ENCODE measurements around the gene KCNQ4.

KCNQ4 gene

DNA sequence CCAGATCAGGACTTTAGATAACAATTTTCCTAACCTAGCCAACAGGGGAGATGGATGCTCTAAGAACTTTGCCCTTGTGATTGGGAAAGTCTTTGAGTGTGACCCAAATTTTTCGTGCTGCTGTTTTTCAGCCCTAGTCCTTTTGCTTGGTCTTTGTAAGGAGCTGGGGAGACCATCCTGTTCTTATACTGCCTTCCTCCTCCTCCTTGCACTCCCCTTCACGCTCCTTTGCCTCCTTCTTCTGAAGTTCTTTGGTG, 5.7 kb downstream of the KCNQ4 start:
- TF ChIP-seq, protein P1, sequence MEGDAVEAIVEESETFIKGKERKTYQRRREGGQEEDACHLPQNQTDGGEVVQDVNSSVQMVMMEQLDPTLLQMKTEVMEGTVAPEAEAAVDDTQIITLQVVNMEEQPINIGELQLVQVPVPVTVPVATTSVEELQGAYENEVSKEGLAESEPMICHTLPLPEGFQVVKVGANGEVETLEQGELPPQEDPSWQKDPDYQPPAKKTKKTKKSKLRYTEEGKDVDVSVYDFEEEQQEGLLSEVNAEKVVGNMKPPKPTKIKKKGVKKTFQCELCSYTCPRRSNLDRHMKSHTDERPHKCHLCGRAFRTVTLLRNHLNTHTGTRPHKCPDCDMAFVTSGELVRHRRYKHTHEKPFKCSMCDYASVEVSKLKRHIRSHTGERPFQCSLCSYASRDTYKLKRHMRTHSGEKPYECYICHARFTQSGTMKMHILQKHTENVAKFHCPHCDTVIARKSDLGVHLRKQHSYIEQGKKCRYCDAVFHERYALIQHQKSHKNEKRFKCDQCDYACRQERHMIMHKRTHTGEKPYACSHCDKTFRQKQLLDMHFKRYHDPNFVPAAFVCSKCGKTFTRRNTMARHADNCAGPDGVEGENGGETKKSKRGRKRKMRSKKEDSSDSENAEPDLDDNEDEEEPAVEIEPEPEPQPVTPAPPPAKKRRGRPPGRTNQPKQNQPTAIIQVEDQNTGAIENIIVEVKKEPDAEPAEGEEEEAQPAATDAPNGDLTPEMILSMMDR (IDR thresholded peaks at IDR 0.05; ENCODE audit: low read depth, low read length, missing control alignments) = no peak
- no peak overlapping the region for H3K4me3 ChIP-seq (ENCODE audit: low read depth, low read length)
- no peak for DNase-seq (ENCODE audit: low read depth)

DNA sequence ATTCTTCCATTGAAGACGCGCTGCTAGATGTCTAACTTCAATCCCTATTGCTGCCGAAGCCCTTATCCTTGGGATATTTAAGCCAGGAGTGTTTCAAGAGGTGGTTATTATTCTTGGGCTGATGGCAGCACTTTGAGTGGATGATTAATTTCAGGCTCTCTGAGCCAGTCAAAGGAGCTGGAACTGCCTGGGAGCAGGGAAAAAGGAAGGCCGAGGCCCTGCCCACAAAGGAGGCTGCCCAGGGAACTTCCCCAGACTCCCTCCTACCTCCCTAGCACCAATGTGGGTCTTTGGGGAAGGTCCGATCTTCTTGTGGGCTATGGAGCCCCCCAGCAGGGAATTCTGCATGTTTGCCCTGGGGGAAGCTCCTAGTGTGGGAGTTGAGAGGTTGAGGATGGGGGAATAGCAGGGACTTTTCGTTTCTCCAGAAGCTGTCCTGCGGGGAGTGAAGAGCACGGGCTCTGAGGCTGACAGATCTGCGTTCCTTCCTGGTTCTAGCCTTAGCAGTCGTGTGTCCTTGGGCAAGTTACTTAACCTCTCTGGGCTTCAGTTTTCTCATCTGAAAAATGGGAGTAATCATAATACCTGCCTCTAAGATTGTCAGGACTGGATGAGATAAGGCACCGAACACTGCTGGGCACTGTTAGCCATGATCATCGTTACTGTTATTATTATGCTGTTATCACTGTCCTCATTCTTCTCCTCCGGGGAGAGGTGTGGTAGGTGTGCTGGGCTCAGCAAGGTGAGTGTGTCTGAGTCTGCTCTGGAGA, 6.3 kb downstream of the KCNQ4 start:
- DNase-seq (ENCODE audit: low read depth) = no peak
- H3K4me3 ChIP-seq (ENCODE audit: low read depth, low read length) = no peak overlapping the region
- TF ChIP-seq, protein P1 (IDR thresholded peaks at IDR 0.05; ENCODE audit: low read depth, low read length, missing control alignments) = no peak

DNA sequence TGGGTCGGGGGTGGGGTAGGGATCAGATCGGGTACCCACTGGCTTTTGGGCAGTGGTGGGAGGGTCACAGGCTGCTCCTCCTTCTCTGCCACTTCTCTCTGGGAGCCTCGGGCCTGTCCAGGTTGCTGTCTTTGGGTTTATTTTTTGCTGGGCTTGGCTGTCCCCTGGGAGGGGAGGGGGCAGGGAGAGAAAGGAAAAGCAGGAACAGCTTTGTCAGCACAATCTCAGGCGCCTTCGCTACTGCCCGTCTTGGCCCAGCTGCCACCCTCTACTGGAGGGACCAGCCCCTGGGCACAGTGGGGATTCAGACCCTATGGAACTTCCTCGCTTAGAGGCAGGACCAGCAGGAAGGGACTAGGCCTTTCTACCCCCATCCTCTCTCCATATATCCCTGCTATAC, 8.4 kb downstream of the KCNQ4 start:
- H3K4me3 ChIP-seq (ENCODE audit: low read depth, low read length) = no peak overlapping the region
- no peak for DNase-seq (ENCODE audit: low read depth)
- TF ChIP-seq, protein P1 (IDR thresholded peaks at IDR 0.05; ENCODE audit: low read depth, low read length, missing control alignments) = no peak

DNA sequence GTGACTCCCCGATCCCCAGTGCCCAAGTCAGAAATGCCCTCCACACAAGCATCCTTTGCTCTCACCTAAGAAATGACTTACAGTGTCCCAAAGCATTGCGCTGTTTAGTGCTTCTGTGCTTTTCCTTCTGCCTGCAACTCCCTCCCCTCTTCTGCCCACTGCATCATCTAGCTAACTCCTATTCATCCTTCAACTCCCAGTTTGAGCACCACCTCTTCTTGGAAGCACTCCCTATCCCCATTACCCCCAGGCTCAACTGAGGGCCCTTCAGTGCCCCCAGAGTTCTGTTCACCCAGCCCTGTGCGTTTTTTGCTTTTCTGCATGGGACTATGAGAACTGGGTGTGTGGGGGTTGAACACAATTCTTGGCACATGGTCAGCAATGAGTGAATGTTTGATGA, 10.0 kb downstream of the KCNQ4 start:
- H3K4me3 ChIP-seq (ENCODE audit: low read depth, low read length) = no peak overlapping the region
- DNase-seq (ENCODE audit: low read depth) = no peak
- TF ChIP-seq, protein P1 (IDR thresholded peaks at IDR 0.05; ENCODE audit: low read depth, low read length, missing control alignments) = no peak

DNA sequence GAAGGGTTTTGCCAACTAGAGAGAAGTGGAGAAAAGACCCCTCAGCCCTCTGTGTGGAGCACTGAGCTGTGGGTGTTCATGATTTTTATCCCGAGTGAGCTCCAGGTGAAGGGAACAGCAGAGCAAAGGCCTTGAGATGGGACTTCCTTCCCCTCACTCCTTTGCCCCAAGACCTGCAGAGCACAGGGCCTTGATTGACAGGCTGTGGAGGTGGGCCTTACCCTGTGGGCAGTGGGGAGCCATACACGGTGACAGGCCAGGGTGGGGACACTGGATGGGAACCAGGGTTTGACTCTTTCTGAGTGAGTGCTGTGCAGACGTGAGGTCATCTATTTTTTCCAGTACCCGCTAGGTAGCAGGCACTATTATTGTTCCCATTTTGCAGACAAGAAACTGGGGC, 10.5 kb downstream of the KCNQ4 start:
- TF ChIP-seq, protein P1 (IDR thresholded peaks at IDR 0.05; ENCODE audit: low read depth, low read length, missing control alignments) = no peak
- DNase-seq (ENCODE audit: low read depth) = no peak
- H3K4me3 ChIP-seq (ENCODE audit: low read depth, low read length) = no peak overlapping the region

DNA sequence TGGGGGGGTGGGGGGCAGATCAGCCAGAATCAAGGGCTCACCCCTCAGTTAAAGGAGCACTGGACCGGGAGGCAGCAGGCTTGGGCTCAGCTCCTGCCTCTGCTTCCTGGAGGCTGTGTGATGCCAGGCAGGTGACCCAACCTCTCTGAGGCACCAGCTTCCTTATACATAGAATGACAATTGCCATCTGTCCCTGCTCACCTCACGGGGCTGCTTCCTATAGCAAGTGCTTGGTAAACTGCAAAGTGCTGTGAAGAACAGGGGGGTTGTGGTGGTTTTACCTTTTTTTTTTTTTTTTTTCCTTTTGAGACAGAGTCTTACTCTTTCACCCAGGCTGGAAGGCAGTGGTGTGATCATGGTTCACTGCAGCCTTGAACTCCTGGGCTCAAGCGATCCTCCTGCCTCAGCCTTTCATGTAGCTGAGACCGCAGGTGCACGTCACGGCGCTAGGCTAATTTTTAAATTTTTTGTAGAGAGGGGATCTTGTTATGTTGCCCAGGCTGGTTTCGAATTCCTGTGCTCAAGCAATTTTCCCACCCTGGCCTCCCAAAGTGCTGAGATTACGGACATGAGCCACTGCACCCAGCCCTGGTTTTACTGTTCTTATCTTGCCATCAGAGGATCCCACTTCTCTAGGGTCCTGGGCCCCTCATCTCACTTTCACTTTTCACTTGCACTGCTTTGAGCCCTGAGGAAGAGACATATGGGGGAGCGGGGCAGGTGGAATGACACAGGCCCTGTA, 11.6 kb downstream of the KCNQ4 start:
- H3K4me3 ChIP-seq (ENCODE audit: low read depth, low read length) = no peak overlapping the region
- DNase-seq (ENCODE audit: low read depth) = no peak
- TF ChIP-seq, protein P1 (IDR thresholded peaks at IDR 0.05; ENCODE audit: low read depth, low read length, missing control alignments) = no peak
